ENCODE results near the gene RNF180.

DNA sequence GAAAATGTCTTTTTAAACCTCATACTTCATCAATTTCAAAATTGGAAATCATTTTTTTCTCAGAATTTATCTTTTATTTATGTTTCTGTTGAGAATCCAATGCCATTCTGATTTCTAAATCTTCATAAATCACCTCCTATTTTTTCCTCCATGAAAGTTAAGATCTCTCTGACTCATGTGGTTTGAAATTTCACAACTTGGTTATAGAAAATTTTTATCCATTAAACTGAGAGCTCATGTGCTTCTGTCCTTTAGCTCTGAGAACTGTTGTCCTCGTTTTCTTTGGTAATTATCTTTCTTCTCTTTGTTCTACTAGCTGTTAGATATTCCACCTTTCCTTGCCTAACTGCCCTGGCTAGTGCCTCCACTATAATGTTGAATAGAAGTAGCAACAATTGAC, 1.5 kb upstream of the RNF180 start:
- TF ChIP-seq, protein P1, sequence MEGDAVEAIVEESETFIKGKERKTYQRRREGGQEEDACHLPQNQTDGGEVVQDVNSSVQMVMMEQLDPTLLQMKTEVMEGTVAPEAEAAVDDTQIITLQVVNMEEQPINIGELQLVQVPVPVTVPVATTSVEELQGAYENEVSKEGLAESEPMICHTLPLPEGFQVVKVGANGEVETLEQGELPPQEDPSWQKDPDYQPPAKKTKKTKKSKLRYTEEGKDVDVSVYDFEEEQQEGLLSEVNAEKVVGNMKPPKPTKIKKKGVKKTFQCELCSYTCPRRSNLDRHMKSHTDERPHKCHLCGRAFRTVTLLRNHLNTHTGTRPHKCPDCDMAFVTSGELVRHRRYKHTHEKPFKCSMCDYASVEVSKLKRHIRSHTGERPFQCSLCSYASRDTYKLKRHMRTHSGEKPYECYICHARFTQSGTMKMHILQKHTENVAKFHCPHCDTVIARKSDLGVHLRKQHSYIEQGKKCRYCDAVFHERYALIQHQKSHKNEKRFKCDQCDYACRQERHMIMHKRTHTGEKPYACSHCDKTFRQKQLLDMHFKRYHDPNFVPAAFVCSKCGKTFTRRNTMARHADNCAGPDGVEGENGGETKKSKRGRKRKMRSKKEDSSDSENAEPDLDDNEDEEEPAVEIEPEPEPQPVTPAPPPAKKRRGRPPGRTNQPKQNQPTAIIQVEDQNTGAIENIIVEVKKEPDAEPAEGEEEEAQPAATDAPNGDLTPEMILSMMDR (IDR thresholded peaks at IDR 0.05; ENCODE audit: low read length): no peak
- no peak for TF ChIP-seq EZH2 (IDR thresholded peaks at IDR 0.05; ENCODE audit: borderline replicate concordance, low read length)
